ENCODE measurements around the gene BMPR1B.

The BMPR1B gene

GRCh38 chr4:94947681-94948108 is 189.9 kb downstream of the BMPR1B start:
- no peak overlapping the region for H3K4me3 ChIP-seq
- no peak for TF ChIP-seq Cebpa-rat (IDR thresholded peaks at IDR 0.05)
- H3K36me3 ChIP-seq, result no peaks in the 10 kb centered on the region
- H3K9ac ChIP-seq, result no peak overlapping the region
- no peaks in the 10 kb centered on the region for H4K20me1 ChIP-seq
- no peaks in the 10 kb centered on the region for H3K9me3 ChIP-seq (replicated peaks in 1 of 11)
- no peaks in the 10 kb centered on the region for H3K27me3 ChIP-seq
- no peak overlapping the region for H3K27ac ChIP-seq
- no peak overlapping the region for H3K4me2 ChIP-seq
- H3K4me1 ChIP-seq, result no peaks in the 10 kb centered on the region

- Histone ChIP-seq H3K27me3 (no peaks in the 10 kb centered on the region), H3K4me1 (no peaks in the 10 kb centered on the region), H3K9ac (no peak overlapping the region), H3K4me2 (no peak overlapping the region), H3K36me3 (no peaks in the 10 kb centered on the region), H4K20me1 (no peaks in the 10 kb centered on the region), H3K9me3 (replicated peaks in 1 of 11) (no peaks in the 10 kb centered on the region), H3K4me3 (no peak overlapping the region), H3K27ac (no peak overlapping the region)
- no peak for TF ChIP-seq Cebpa-rat (IDR thresholded peaks at IDR 0.05)
These were observed 196.5 kb downstream of the BMPR1B start for GRCh38 chr4:94954251-94954650.

GRCh38 chr4:94957030-94957429 is 199.3 kb downstream of the BMPR1B start:
- Histone ChIP-seq H3K27ac (no peak overlapping the region), H3K9me3 (replicated peaks in 1 of 11) (no peaks in the 10 kb centered on the region), H3K36me3 (no peaks in the 10 kb centered on the region), H3K4me2 (no peak overlapping the region), H3K4me3 (no peak overlapping the region), H3K4me1 (no peaks in the 10 kb centered on the region), H3K27me3 (no peaks in the 10 kb centered on the region), H4K20me1 (no peaks in the 10 kb centered on the region), H3K9ac (no peak overlapping the region)
- no peak for TF ChIP-seq Cebpa-rat (IDR thresholded peaks at IDR 0.05)

GRCh38 chr4:94959307-94959706 is 201.6 kb downstream of the BMPR1B start:
- H3K4me3 ChIP-seq, result no peak overlapping the region

GRCh38 chr4:94960708-94961107 is 203.0 kb downstream of the BMPR1B start:
- TF ChIP-seq Cebpa-rat (IDR thresholded peaks at IDR 0.05), result no peak
- H3K36me3 ChIP-seq, result no peaks in the 10 kb centered on the region
- no peak overlapping the region for H3K4me3 ChIP-seq
- H3K9me3 ChIP-seq (replicated peaks in 1 of 11), result peaks cover 0 to 9% (median 5%) of the 10 kb centered on the region in 11 experiments; a peak in 5 of 22 replicates
- no peak overlapping the region for H3K4me2 ChIP-seq
- H4K20me1 ChIP-seq, result no peaks in the 10 kb centered on the region
- no peak overlapping the region for H3K27ac ChIP-seq
- no peaks in the 10 kb centered on the region for H3K27me3 ChIP-seq
- no peak overlapping the region for H3K9ac ChIP-seq
- H3K4me1 ChIP-seq, result no peaks in the 10 kb centered on the region

More at GRCh38 chr4:94959307-94959706, 201.6 kb downstream of the BMPR1B start:
- Histone ChIP-seq H3K9ac (no peak overlapping the region), H3K9me3 (replicated peaks in 1 of 11) (peaks cover 0 to 9% (median 5%) of the 10 kb centered on the region in 11 experiments; a peak in 5 of 22 replicates), H3K4me1 (no peaks in the 10 kb centered on the region), H4K20me1 (no peaks in the 10 kb centered on the region), H3K36me3 (no peaks in the 10 kb centered on the region), H3K27ac (no peak overlapping the region), H3K4me2 (no peak overlapping the region), H3K27me3 (no peaks in the 10 kb centered on the region)
- no peak for TF ChIP-seq Cebpa-rat (IDR thresholded peaks at IDR 0.05)

GRCh38 chr4:94961420-94961819 is 203.7 kb downstream of the BMPR1B start:
- H3K9me3 ChIP-seq (replicated peaks in 1 of 11), result peaks cover 0 to 9% (median 5%) of the 10 kb centered on the region in 11 experiments; a peak in 5 of 22 replicates
- no peak overlapping the region for H3K4me3 ChIP-seq
- H4K20me1 ChIP-seq, result no peaks in the 10 kb centered on the region
- no peak overlapping the region for H3K9ac ChIP-seq
- H3K4me1 ChIP-seq, result no peaks in the 10 kb centered on the region
- no peaks in the 10 kb centered on the region for H3K36me3 ChIP-seq
- no peak for TF ChIP-seq Cebpa-rat (IDR thresholded peaks at IDR 0.05)
- H3K4me2 ChIP-seq, result no peak overlapping the region
- H3K27me3 ChIP-seq, result no peaks in the 10 kb centered on the region
- no peak overlapping the region for H3K27ac ChIP-seq

- no peak overlapping the region for H3K4me3 ChIP-seq
- H3K4me1 ChIP-seq, result no peaks in the 10 kb centered on the region
- H3K9me3 ChIP-seq (replicated peaks in 1 of 11), result peaks cover 0 to 9% (median 5%) of the 10 kb centered on the region in 11 experiments; a peak in 5 of 22 replicates
- H4K20me1 ChIP-seq, result no peaks in the 10 kb centered on the region
- no peaks in the 10 kb centered on the region for H3K27me3 ChIP-seq
- H3K4me2 ChIP-seq, result no peak overlapping the region
- H3K9ac ChIP-seq, result no peak overlapping the region
- no peak for TF ChIP-seq Cebpa-rat (IDR thresholded peaks at IDR 0.05)
- no peaks in the 10 kb centered on the region for H3K36me3 ChIP-seq
- no peak overlapping the region for H3K27ac ChIP-seq
These were observed 204.7 kb downstream of the BMPR1B start for GRCh38 chr4:94962484-94962883.

- Histone ChIP-seq H3K4me3 (no peak overlapping the region), H3K27me3 (no peaks in the 10 kb centered on the region), H3K4me2 (no peak overlapping the region), H4K20me1 (no peaks in the 10 kb centered on the region), H3K4me1 (no peaks in the 10 kb centered on the region), H3K27ac (no peak overlapping the region), H3K36me3 (no peaks in the 10 kb centered on the region), H3K9me3 (replicated peaks in 1 of 11) (peaks cover 0 to 9% (median 5%) of the 10 kb centered on the region in 11 experiments; a peak in 5 of 22 replicates), H3K9ac (no peak overlapping the region)
- TF ChIP-seq Cebpa-rat (IDR thresholded peaks at IDR 0.05), result no peak
These were observed 208.1 kb downstream of the BMPR1B start for GRCh38 chr4:94965852-94966251.

GRCh38 chr4:94968493-94968892 is 210.7 kb downstream of the BMPR1B start:
- no peak for TF ChIP-seq Cebpa-rat (IDR thresholded peaks at IDR 0.05)

GRCh38 chr4:94970650-94971049 is 212.9 kb downstream of the BMPR1B start:
- Histone ChIP-seq H3K27ac (no peak overlapping the region), H4K20me1 (no peaks in the 10 kb centered on the region), H3K4me1 (no peaks in the 10 kb centered on the region), H3K4me3 (no peak overlapping the region), H3K4me2 (no peak overlapping the region), H3K9me3 (replicated peaks in 1 of 11) (no peaks in the 10 kb centered on the region), H3K27me3 (no peaks in the 10 kb centered on the region), H3K9ac (no peak overlapping the region), H3K36me3 (no peaks in the 10 kb centered on the region)
- no peak for TF ChIP-seq Cebpa-rat (IDR thresholded peaks at IDR 0.05)

More at GRCh38 chr4:94968493-94968892, 210.7 kb downstream of the BMPR1B start:
- Histone ChIP-seq H3K9ac (no peak overlapping the region), H3K27ac (no peak overlapping the region), H4K20me1 (no peaks in the 10 kb centered on the region), H3K27me3 (no peaks in the 10 kb centered on the region), H3K4me3 (no peak overlapping the region), H3K4me2 (no peak overlapping the region), H3K4me1 (no peaks in the 10 kb centered on the region), H3K36me3 (no peaks in the 10 kb centered on the region), H3K9me3 (replicated peaks in 1 of 11) (no peaks in the 10 kb centered on the region)

Measured in BLaER1 treated with 17β-estradiol and CSF1 and Interleukin-3, amounts not matched to agents 10 nM and 100 nM (cell line).